Measurements from ENCODE around the gene DDX56.
"Not testable (repeated sequence)": the region's sequence is repeated elsewhere in the genome, so short reads cannot be mapped to it uniquely, and the experiment has no call there.

DDX56 gene

GRCh38 chr7:44561962-44562621, 11.6 kb downstream of the DDX56 start:
- DNase-seq, result no peak

DNA sequence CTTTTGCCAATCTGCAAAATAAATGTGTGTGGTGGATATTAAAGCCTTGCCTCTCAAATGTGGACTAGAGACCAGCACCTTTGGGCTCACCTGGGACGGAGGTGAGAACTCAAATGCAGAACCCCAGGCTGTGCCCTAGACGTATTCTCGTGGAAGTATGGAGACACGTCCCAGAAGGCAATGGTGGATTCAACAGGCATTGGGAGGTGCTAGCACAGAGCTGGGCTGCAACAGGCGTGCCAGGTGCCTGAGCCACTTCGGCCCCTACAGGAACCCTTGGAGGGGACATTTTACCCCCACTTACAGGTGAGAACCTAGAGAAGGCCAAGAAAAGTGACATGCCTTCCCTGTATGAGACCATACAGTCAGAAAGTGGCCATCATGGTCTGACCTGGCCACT, 12.2 kb downstream of the DDX56 start:
- no peak for DNase-seq

DNA sequence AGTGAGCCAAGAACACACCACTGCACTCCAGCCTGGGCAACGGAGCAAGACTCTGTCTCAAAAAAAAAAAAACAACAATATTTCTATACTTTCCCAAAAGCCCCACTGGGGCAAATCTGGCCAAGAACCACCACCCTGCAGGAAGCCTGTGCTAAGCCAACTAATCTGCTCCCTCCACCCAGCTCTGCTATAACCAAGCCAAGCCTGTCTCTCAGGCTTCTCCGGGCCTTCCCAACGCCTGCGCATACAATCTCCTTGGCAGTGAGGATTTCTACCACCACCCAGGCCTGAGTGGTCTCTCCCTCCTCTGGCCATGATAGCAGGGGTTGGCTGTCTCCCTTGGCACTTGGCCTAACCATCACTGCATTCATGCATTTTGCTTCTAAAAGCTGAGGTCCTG, 14.2 kb downstream of the DDX56 start:
- no peak for DNase-seq

DNA sequence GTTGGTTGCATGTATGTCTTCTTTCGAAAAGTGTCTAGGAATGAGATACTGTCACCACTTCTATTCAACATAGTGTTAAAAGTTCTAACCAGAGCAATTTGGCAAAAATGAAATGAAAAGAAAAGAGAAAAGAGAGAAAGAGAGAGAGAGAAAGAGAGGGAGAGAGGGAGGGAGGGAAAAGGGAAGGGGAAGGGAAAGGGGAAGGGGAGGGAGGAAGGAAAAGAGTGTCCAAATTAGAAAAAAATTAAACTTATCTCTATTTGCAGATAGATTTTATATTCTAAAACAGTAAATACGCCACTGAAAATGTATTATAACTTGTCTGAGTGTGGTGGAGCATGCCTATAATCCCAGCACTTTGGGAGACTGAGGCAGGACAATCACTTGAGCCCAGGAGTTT, 16.2 kb downstream of the DDX56 start:
- DNase-seq, result no peak

DNA sequence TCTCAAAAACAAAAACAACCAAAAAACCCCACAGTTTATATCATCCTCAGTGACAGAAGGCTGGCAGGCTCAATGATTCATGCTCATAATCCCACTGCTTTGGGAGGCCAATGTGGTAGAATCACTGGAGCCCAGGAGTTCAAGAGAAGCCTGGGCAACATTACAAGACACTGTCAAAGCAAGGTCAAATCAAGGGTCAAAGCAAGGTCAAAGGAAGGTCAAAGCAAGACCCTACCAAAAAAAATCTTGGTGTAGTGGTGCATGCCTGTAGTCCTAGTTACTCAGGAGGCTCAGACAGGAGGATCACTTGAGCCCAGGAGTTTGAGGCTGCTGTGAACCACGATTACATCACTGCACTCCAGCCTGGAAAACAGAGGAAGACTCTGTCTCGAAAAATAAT, 18.4 kb downstream of the DDX56 start:
- DNase-seq, result no peak

- not testable (repeated sequence) for DNase-seq
These were observed 21.2 kb downstream of the DDX56 start for GRCh38 chr7:44552473-44553005.

GRCh38 chr7:44549457-44549856, 24.3 kb downstream of the DDX56 start:
- DNase-seq, result no peak

DNA sequence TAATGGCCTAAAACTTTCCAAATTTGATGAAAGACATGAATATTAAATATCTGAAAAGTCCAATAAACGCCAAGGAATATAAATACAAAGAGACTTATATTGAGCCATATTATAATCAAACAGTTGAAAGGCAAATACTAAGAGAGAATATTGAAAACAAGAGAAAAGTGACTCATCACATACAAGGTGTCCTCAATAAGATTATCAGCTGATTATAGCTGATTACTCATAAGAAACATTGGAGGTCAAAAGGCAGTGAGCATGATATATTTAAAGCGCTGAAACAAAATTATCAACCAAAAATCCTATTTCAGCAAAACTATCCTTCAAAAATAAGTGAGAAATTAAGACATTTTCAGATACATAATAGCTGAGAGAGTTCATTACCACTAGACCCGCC, 24.8 kb downstream of the DDX56 start:
- no peak for DNase-seq

DNA sequence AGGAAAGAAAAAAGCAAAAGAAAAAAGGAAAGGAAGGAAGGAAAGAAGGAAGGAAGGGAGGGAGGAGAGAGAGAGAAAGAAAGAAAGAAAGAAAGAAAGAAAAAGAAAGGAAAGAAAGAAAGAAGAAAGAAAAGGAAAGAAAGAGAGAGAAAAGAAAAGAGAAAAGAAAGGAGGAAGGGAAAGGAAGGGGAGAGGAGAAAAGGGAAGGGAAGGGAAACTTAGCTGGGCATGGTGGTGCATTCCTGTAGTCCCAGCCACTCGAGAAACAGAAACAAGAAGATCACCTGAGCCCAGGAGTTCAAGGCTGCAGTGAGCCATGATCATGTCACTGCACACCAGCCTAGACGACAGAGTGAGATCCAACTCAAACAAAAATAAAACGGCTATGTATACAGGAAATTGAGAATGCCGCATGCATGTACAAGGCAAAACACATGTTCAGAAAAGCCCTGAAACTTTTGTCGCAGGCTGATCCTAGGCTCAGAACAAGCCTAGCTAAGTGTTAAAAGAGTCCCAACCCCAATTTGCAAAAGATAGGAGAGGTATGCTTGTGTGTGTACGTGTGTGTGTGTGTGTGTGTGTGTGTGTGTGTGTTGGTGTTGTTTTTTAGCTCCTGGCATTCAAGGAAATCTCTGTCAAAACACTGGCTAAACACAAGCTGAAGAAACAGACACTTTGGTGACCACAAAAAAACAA, 26.0 kb downstream of the DDX56 start:
- no peak for DNase-seq

DNA sequence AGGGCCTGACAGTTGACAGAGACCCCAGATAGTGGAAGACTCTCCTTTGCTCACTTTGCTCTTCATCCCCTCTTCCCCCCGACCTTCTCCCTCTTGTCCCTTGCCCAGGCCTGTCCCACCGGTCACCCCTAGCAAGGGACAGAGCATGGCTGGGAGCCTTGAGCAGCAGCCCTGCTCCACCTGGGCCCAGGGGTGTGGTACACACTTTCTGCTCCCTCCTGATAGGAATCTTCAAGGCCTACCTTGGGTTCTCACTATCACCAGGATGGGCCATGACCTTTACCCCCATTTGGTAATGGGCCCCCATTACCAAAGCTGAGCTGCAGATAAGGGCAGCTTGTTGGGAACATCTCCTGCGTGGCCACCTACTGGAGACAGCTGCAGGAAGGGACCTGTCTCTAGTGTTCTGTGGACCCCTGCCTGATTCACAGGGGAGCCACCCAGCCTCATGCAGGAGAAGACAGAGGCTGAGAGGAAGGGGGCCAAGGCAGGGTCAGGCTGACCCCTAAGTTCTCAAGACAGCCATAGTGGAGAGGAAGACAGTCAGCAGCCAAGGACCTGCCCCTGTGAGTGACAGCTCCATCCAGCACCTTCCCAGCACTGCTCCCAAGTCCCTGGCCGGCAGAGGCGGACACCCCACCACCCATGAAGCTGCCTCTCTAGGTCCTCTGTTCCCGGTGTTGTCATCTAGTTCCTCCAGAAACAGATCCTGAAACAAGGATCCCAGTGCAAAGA, 31.7 kb downstream of the DDX56 start:
- DNase-seq, result no peak

GRCh38 chr7:44541028-44541869, 32.5 kb downstream of the DDX56 start, which contains the start of gene NPC1L1:
Gene NPC1L1 (minus strand): TSS chr7:44541330. CDS start chr7:44541259, 71 bp downstream.
- no peak for DNase-seq

DNA sequence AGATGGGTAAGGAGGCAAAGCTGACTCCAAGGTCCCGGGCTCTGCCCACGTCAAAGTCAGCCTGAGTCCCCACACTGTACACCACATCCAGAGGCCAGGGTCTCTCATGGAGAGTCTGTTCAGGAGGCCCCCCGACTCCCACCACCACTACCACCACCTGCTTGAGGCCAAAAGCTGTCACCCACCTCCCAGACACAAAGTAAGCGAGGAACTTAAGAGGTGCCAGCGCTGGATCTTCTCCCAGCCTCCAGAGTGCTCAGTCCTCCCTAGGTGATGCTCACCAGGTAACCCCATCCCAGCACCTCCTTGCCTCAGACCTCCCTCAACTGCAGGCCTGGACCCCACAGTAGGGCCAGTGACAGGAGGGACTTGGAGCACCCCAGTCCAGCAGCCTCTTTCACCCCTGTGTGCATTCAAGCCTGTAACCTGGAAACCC, 33.1 kb downstream of the DDX56 start:
- DNase-seq, result no peak

DNA sequence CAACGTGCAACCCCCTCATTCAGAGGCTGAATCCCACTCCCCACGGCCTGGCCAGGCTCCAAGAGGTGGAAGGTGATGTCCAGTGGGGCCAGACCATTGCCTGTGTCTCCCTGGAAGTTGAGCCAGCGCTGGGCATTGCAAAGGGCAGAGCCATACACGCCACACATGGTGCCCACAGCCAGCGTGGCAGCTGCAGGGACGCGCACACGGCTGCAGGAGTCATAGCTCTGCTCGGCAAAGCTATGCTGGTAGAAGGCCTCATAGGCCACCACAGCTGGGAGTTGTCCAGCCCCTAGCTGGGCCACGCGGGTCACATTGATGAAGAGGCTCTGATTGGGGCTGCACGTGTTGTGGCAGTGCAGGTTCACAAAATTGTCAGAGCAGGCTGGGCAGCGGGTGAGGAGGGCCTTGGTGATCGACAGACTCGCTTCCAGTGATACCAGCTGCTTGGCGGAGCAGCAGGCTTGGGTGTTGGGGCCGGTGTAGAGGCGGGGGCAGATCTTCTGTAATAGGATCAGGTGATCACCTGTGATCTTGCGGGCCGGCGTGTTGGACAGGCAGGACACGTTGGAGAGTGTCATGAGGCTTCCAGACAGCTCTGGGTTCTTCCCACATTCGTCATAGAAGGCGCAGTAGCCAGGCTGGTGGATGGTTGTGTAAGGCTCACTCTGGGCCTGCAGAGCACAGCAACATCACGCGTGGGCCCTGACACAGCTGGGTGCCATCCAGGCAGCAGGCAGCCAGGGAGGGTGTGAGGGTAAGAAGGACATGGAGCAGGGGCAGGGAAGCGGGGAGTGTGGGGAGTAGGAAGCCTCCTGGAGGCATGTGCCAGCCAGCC, 33.8 kb downstream of the DDX56 start:
- no peak for DNase-seq

GRCh38 chr7:44538798-44539668, 34.7 kb downstream of the DDX56 start:
- DNase-seq, result no peak

GRCh38 chr7:44538093-44538797, 35.5 kb downstream of the DDX56 start:
- DNase-seq, result no peak

- DNase-seq, result no peak
These were observed 36.3 kb downstream of the DDX56 start for GRCh38 chr7:44537442-44537841.

GRCh38 chr7:44536090-44536489, 37.6 kb downstream of the DDX56 start:
- DNase-seq, result no peak

DNA sequence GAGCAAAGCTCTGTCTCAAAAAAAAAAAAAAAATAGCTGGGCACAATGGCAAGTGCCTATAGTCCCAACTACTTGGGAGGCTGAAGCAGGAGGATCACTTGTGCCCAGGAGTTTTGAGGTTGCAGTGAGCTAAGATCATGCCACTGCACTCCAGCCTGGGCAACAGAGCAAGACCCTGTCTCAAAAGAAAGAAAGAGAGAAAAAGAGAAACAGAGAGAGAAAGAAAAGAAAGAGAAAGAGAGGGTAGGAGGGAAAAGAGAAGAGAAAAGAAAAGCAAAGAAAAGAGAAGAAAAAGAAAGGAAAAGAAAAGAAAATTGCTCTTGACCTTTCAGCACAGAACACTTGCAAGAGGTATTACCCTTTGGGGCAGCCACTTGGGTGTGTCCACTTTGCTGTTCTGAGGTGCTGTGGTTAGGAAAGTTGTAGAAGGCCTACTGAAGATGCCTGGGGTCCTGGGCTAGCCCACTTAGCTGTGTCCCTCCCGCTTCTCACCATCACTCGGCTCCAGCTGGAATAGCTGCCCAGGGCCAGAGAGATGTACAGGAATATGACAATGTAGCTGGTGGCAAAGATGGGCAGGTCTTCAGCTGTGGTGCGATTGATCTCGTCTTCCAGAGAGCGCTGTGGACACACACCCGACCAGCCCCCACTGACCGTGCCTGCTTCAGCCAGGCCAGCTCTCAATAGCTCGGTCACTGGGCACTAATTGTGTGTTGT, 38.2 kb downstream of the DDX56 start:
- no peak for DNase-seq

GRCh38 chr7:44534501-44534900, 39.2 kb downstream of the DDX56 start:
- peak; percentile 47 for DNase-seq

All from CD4-positive, alpha-beta T cell treated with Interleukin-17A for 4 hours (primary cell).